Stromal cell of bone marrow (primary cell): Measurements from ENCODE around the gene ADGRA1.
"Not testable (repeated sequence)": the region's sequence is repeated elsewhere in the genome, so short reads cannot be mapped to it uniquely, and the experiment has no call there.

Experiments
- DNase-seq: peaks from one replicate; pipeline ENCODE4 v3.0.0-alpha.2; 2012; ENCODE audit warnings: low read depth

Gene ADGRA1

GRCh38 chr10:133087679-133088178, at the start of gene ADGRA1:
Gene ADGRA1, plus strand, starts transcription at chr10:133087924. Its CDS starts 986 bp downstream, at chr10:133088910.
- no peak for DNase-seq

- DNase-seq: no peak
Observed at GRCh38 chr10:133038036-133038823, 49.5 kb upstream of the ADGRA1 start.

- no peak for DNase-seq
Observed at GRCh38 chr10:133039107-133039802, 48.5 kb upstream of the ADGRA1 start.

- no peak for DNase-seq
Observed at GRCh38 chr10:133039803-133040165, 47.9 kb upstream of the ADGRA1 start.

GRCh38 chr10:133040198-133040597, 47.5 kb upstream of the ADGRA1 start:
- no peak for DNase-seq

GRCh38 chr10:133041101-133041500, 46.6 kb upstream of the ADGRA1 start:
- DNase-seq: no peak

GRCh38 chr10:133042061-133042460, 45.7 kb upstream of the ADGRA1 start:
- no peak for DNase-seq

- no peak for DNase-seq
Observed at GRCh38 chr10:133042816-133043215, 44.9 kb upstream of the ADGRA1 start.

- DNase-seq: no peak
Observed at GRCh38 chr10:133043541-133044225, 44.0 kb upstream of the ADGRA1 start.

- peak; percentile 10 for DNase-seq
Observed at GRCh38 chr10:133044401-133044811, 43.3 kb upstream of the ADGRA1 start.

- no peak for DNase-seq
Observed at GRCh38 chr10:133045556-133046389, 42.0 kb upstream of the ADGRA1 start.

- DNase-seq: no peak
Observed at GRCh38 chr10:133046390-133046765, 41.3 kb upstream of the ADGRA1 start.

GRCh38 chr10:133047526-133048123, 40.1 kb upstream of the ADGRA1 start:
- no peak for DNase-seq

GRCh38 chr10:133048266-133048665, 39.5 kb upstream of the ADGRA1 start:
- DNase-seq: no peak

- DNase-seq: no peak
Observed at GRCh38 chr10:133048926-133049325, 38.8 kb upstream of the ADGRA1 start.

GRCh38 chr10:133049639-133050038, 38.1 kb upstream of the ADGRA1 start:
- no peak for DNase-seq

- DNase-seq: no peak
Observed at GRCh38 chr10:133050371-133050770, 37.4 kb upstream of the ADGRA1 start.

GRCh38 chr10:133052076-133052475, 35.6 kb upstream of the ADGRA1 start:
- no peak for DNase-seq

- DNase-seq: not testable (repeated sequence)
Observed at GRCh38 chr10:133053527-133054133, 34.1 kb upstream of the ADGRA1 start.

- no peak for DNase-seq
Observed at GRCh38 chr10:133055470-133055869, 32.3 kb upstream of the ADGRA1 start.

- DNase-seq: no peak
Observed at GRCh38 chr10:133056001-133056400, 31.7 kb upstream of the ADGRA1 start.
